ENCODE data around the gene SCAMP1.

DNA sequence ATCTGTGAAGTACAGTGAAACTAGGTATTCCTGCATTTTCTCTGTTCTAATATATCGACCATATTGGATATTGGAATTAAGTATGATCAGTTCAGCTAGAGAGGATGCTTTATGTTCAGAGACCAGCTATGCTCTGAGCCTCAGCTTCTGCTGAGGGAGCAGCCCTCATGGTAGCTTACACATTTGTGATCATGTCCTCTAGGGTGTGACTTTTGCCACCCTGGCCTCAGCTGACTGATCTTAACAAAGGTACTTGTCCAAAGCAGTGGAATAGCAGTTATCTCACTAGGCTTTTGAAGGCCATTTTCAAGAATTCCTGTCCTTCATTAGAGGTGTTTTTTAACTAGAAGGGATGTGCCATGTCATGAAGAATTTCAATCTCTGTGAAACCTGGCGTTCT, 9.3 kb downstream of the SCAMP1 start:
- TF ChIP-seq GATA2 (IDR thresholded peaks at IDR 0.05; ENCODE audit: low read depth, low read length) (no peak), GATA3 (IDR thresholded peaks at IDR 0.05; ENCODE audit: low read depth, low read length) (no peak)

Measured in SH-SY5Y (cell line).